AG08395 (cell line): ENCODE results near the gene SLC22A14.
"Not testable (repeated sequence)": the region's sequence is repeated elsewhere in the genome, so short reads cannot be mapped to it uniquely, and the experiment has no call there.

Experiments
- DNase-seq: peaks from one replicate; pipeline ENCODE4 v3.0.0; 2012; ENCODE audit warnings: mixed read lengths, low spot score

SLC22A14 gene

DNA sequence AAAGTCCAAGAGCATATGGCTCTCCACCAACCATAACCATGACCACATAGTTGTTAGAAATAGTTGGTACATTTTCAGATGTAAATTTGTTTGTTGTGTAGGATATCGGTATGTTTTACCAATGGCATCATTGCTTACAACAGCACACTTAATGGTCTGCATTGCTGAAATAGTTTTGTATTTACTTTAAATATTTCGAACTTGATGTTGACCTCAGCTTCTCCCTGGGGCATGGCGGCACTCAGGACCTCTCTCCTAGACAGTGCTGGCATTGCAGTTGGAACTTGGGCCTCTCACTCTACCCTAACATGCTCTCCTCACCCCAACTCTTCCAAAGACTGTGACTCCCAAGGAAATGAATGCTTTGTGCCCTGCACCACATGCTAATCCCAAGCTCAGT lies 11.5 kb upstream of the SLC22A14 start:
- no peak for DNase-seq

DNA sequence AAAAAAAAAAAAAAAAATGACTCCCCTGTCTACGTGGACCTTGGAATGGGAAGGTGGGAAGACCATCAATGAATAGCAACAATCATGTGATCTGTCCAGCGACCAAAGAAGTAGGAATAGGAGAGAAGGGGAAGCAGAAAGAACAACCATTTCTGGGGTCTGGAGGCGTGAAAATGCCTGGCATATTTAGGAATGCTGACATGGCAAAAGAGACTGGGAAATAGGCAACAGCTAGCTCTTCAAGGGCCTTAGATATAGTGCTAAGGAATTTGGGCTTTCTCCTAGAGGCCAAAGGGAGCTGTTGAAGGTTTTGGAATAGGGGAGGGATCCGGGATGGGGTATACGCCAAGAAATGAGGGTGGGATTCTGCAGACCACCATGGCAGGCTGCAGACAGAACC lies 10.5 kb upstream of the SLC22A14 start:
- no peak for DNase-seq

GRCh38 chr3:38274864-38275649 lies 7.0 kb upstream of the SLC22A14 start:
- no peak for DNase-seq

GRCh38 chr3:38275658-38276057 lies 6.4 kb upstream of the SLC22A14 start:
- no peak for DNase-seq

GRCh38 chr3:38276081-38276916 lies 5.8 kb upstream of the SLC22A14 start:
- DNase-seq: no peak

GRCh38 chr3:38276917-38277630 lies 5.0 kb upstream of the SLC22A14 start:
- no peak for DNase-seq

- no peak for DNase-seq
These were observed 3.3 kb upstream of the SLC22A14 start for GRCh38 chr3:38278841-38279240.

- peak; percentile 86 for DNase-seq
These were observed 2.0 kb downstream of the SLC22A14 start for GRCh38 chr3:38283810-38284755.

DNA sequence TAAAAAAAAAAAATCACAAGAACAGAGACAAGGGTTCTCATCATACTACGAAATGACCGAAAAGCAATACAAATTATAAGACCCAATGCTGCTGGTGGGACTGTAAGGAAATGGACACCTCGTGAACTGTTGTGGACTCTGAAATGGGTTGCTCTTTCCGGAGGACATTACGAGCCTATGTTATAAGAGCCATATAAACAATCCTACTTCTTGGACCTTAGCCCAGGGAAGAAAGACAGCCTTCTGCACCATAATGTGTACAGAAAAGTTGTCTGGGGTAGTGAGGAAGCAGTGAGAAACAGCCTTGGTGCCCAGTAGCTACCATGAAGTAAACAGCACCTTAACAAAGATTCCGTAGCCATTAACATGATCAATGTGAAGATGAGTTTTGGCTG lies 2.7 kb downstream of the SLC22A14 start:
- no peak for DNase-seq

DNA sequence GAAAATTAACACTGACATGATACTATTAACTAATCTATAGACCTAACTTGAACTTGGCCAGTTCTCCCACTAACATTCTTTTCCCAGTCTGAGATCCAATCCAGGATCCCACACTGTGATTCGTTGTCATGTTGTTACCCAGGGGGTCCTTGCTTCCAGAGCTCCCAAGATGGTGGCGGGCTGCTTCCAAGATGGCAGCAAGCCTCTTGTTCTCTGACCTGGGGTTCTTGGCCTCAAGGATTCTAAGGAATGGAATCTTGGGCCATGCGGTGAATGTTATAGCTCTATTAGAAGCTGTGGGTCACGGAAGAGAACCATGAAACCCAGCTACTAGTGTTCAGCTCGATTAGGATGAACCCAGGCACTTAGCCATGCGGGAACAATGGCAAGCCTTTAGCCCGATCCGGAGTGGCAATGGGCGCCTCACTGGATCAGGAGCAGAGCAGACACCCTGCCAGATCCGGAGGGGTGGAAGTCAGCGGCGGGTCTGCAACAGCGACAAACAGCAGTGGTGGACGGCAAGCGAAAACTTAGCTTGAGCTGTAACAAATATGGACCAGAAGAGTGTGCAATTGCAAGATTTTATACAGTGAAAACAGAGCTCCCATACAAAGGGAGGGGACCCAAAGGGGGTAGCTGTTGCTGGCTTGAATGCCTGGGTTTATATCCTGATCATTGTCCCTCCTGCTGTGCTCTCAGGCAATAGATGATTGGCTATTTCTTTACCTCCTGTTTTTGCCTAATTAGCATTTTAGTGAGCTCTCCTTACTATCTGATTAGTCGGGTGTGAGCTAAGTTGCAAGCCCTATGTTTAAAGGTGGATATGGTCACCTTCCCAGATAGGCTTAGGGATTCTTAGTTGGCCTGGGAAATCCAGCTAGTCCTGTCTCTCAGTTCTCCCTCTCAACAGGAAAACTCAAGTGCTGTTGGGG lies 7.5 kb downstream of the SLC22A14 start:
- not testable (repeated sequence) for DNase-seq

DNA sequence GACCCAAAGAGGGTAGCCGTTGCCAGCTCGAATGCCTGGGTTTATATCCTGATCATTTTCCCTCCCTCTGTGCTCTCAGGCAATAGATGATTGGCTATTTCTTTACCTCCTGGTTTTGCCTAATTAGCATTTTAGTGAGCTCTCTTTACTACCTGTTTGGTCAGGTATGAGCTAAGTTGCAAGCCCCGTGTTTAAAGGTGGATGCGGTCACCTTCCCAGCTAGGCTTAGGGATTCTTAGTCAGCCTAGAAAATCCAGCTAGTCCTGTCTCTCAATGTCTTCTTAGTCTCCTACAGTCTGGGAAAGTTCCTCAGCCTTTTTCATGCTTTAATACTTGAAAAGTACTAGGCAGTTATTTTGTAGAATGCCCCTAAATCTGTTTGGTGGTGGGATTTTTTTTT lies 15.0 kb downstream of the SLC22A14 start:
- not testable (repeated sequence) for DNase-seq

- DNase-seq: no peak
These were observed 15.4 kb downstream of the SLC22A14 start for GRCh38 chr3:38297537-38297936.

DNA sequence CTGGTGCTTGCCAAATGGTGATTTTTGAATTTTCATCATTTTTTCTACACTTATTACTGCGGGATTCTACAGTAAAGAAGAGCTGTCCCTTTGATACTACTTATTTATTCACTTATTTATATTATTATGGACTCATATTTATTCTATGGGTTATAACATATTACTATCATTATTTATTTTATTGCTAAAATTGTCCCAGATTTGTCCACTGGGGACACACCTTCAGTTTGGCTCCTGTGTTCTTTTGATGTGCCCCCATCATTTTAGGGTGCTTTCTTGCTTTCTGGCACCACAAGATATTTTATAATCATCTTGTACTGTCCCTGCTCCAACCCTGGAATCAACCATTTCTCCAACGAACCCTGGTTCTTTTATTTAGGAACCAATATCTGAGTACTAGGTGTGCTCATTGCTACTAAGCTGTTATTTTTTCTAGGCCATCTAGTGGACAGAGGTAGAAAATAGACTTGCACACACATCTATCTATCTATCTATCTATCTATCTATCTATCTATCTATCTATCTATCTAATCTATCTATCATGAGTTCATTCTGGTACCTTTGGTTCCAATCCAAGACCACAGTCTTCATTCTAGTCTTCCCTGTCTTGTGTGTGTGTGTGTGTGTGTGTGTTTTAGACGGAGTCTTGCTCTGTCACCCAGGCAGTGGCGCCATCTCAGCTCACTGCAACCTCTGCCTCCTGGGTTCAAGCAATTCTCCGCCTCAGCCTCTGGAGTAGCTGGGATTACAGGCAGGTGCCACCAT lies 16.0 kb downstream of the SLC22A14 start:
- DNase-seq: peak; percentile 24

- no peak for DNase-seq
These were observed 24.8 kb downstream of the SLC22A14 start for GRCh38 chr3:38306941-38307340.

- DNase-seq: no peak
These were observed 25.5 kb downstream of the SLC22A14 start for GRCh38 chr3:38307599-38307998.

- no peak for DNase-seq
These were observed 26.4 kb downstream of the SLC22A14 start for GRCh38 chr3:38308456-38308855.

GRCh38 chr3:38311476-38311875 lies 29.4 kb downstream of the SLC22A14 start:
- no peak for DNase-seq

GRCh38 chr3:38311941-38312340 lies 29.8 kb downstream of the SLC22A14 start:
- DNase-seq: no peak

DNA sequence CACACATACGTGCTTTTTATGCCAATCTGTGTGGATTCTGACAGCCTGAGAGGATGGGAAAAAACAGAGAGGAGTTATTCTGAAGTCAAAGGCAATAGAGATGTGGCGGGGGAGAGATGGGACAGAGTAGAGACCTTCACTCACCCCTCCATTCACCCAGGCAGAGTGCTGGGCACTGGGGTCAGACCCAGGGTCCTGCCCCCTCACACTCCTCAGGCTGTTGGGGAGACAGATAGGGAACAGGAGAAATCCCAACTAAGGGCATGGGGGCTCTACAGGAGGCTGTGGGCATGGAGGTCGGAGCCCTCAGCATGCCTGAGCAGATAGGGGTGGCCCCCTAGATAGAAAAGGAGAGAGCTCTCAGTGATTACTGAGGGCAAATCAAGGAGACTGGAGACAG lies 30.3 kb downstream of the SLC22A14 start:
- DNase-seq: no peak

- DNase-seq: no peak
These were observed 31.2 kb downstream of the SLC22A14 start for GRCh38 chr3:38313263-38313662.
